22Rv1 (cell line): Measurements from ENCODE around the gene IBSP.

ENCODE experiments used
- H3K27ac ChIP-seq: fragments of 450-650 bp; 2 replicates; pipeline ENCODE4 v1.5.1; 2017
- ZFX ChIP-seq: fragments of 450-650 bp; IDR thresholded peaks from 2 replicates; pipeline ENCODE4 v1.6.1; 2017; ENCODE audit warnings: antibody characterized with exemption, borderline replicate concordance
- TF ChIP-seq, protein P1 (sequence below): fragments of 450-650 bp; IDR thresholded peaks from 2 replicates; pipeline ENCODE4 v1.5.1; 2017; ENCODE audit warnings: mild to moderate bottlenecking

The IBSP gene, protein sequence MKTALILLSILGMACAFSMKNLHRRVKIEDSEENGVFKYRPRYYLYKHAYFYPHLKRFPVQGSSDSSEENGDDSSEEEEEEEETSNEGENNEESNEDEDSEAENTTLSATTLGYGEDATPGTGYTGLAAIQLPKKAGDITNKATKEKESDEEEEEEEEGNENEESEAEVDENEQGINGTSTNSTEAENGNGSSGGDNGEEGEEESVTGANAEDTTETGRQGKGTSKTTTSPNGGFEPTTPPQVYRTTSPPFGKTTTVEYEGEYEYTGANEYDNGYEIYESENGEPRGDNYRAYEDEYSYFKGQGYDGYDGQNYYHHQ

DNA sequence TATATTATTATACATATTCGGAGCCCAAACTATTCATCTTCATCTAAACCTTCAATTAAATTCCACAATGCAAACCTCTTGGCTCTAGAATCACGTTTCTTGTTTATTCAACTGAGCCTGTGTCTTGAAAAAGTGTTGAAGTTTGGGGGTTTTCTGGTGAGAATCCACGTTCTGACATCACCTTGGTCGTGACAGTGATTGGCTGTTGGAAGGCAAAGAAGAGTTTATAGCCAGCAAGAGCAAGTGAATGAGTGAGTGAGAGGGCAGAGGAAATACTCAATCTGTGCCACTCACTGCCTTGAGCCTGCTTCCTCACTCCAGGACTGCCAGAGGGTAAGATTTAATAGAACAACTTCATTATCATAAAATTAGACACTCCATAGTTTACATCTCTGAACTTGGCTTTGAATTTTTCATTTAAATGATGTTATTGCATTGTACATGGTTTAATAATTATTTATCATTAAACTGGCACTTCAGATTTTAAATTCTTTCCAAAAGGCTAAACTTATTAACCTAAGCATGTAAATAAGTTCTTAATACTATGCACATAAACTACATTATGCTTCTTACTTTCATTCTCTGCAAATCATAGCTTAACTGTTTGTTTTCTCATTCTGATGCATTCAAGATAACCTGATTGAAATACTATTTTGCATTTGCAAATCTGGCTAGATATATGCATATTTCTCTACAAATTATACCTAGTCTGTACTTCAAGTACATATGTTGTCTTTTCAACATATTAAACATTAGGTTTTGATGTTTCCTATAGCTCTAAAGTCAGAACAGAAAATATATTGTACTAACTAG, at the start of gene IBSP:
Gene IBSP (plus strand): TSS at position 254 of the 813 bp plus-strand sequence. CDS start 2,808 bp downstream, outside the sequence.
- H3K27ac ChIP-seq: no peak within 1 kb of the TSS
- TF ChIP-seq, protein P1, sequence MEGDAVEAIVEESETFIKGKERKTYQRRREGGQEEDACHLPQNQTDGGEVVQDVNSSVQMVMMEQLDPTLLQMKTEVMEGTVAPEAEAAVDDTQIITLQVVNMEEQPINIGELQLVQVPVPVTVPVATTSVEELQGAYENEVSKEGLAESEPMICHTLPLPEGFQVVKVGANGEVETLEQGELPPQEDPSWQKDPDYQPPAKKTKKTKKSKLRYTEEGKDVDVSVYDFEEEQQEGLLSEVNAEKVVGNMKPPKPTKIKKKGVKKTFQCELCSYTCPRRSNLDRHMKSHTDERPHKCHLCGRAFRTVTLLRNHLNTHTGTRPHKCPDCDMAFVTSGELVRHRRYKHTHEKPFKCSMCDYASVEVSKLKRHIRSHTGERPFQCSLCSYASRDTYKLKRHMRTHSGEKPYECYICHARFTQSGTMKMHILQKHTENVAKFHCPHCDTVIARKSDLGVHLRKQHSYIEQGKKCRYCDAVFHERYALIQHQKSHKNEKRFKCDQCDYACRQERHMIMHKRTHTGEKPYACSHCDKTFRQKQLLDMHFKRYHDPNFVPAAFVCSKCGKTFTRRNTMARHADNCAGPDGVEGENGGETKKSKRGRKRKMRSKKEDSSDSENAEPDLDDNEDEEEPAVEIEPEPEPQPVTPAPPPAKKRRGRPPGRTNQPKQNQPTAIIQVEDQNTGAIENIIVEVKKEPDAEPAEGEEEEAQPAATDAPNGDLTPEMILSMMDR: no peak
- TF ChIP-seq ZFX: no peak

DNA sequence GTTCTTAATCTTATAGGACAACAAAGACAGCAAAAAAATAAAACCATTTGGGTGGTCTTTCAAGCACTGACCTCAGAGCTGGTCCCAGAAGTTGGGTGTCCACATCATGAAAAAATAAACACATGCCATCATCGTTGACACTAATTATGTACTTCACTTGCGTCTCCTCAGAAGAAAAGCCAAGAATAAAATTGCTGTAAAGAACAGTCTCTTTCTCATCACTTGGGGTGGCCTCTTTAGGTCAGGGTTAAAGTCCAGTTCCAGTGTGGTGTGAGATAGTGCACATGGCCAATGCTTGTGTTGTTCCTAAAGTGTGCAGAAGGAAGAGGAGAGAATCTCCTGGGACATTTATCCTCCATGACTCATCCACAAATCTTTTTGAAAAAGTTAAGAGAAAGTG, 49.5 kb upstream of the IBSP start:
- H3K27ac ChIP-seq: no peak overlapping the region
- TF ChIP-seq ZFX: no peak
- TF ChIP-seq, protein P1: no peak

DNA sequence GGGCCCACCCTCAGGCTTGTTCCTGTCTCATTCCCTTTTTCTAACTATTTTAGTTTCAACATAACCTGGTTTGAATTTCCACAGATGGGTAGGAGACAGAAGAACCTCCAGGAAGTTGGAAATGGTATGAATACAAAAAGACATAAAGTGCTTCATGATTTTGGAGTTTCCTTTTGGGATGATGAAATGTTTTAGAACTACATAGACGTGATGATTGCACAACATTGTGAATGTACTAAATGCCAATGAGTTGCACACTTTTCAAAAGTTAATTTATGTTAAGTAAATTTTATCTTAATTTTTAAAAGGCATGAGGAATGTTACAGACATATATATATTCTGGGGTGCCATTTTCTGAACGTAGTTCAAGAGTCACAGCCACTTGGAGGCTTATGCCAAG, 41.1 kb upstream of the IBSP start:
- no peak overlapping the region for H3K27ac ChIP-seq
- TF ChIP-seq, protein P1: no peak
- TF ChIP-seq ZFX: no peak

DNA sequence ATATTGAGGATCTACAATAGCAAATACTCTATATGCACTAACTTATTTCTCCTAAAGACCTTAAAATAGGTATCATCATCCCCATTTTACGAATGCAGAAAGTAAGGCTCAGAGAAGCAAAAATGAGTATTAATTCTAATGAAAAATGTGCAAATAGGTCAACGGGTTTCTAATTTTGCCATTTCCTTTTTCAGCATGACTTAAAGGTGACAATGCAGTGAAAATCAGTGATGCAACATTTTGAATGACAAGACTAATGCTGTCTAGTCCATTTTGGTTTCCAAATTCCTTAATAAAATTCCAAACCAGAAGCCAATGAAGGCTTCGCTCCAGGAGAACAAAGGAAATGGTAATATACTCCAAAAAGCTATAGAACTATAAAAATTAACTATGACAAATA, 37.0 kb upstream of the IBSP start:
- TF ChIP-seq, protein P1: no peak
- TF ChIP-seq ZFX: no peak

DNA sequence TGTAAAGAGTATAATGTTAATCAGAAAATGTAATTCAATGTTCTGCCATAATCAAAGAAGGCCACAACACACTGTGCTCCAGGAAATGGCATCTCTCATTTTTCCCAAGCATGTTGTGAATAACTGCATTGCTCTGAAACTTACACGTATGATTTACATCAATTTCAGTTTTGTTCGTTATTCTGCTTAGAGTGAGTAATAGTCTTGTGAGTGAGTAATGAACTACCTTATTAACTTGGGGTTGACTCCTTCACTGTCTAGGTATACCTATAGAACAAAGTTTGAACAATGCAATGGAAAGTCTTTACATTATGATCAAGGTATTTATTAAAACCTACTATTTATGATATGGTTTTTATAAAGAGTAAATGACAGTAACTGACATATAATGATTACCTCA, 17.8 kb upstream of the IBSP start:
- no peak for TF ChIP-seq ZFX
- TF ChIP-seq, protein P1: no peak

More for the DNA sequence above, 37.0 kb upstream of the IBSP start:
- H3K27ac ChIP-seq: no peak overlapping the region

DNA sequence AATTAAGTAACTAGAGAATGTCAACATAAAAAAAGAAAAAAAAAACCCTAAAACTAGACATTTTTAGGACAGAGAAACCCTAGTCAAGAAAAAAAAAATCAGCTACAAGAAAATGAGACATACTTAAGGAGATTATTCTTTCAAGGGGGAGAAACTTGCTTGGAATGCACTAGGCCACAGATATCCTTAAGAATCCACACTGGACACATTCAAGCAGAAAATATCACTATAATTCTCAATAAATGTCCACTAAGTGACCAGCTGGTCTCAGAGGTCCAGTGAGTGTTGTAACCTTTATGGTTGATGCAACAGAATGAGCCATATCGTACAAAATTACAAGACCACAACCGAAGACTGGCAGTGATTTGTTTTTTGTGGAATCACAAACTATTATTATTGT, 15.6 kb upstream of the IBSP start:
- no peak overlapping the region for H3K27ac ChIP-seq

More for the DNA sequence above, 17.8 kb upstream of the IBSP start:
- no peak overlapping the region for H3K27ac ChIP-seq

More for the DNA sequence above, 15.6 kb upstream of the IBSP start:
- TF ChIP-seq, protein P1: no peak
- no peak for TF ChIP-seq ZFX
